Activated T-helper 2 cell treated with anti-CD3 and anti-CD28 coated beads, Interferon-gamma antibody, Interleukin-2, Interleukin-4, amounts not matched to agents 10 μg/mL and 5 μg/mL and 100 μg/mL, durations not matched to agents 14 hours and 24 hours and 36 hours (primary cell): ENCODE measurements around the gene RBM34. TPM values are rescaled to one million over a fixed set of nuclear protein-coding genes. Genes with fewer than 3 reads are reported as not detected.

Experiments
- DNase-seq: peaks from one replicate; pipeline ENCODE4 v3.0.0; 2021; ENCODE audit warnings: low spot score
- H3K27ac Mint-ChIP-seq: one replicate; pipeline ENCODE4 v1.8.0; 2021; ENCODE audit warnings: mixed read lengths
- H3K27me3 Mint-ChIP-seq: one replicate; pipeline ENCODE4 v1.8.0; 2021; ENCODE audit warnings: low read depth, mixed read lengths
- H3K36me3 Mint-ChIP-seq: one replicate; pipeline ENCODE4 v1.8.0; 2021; ENCODE audit warnings: low read depth, mixed read lengths
- H3K4me1 Mint-ChIP-seq: one replicate; pipeline ENCODE4 v1.8.0; 2021; ENCODE audit warnings: low read depth, mixed read lengths
- H3K4me3 Mint-ChIP-seq: one replicate; pipeline ENCODE4 v1.8.0; 2021; ENCODE audit warnings: low read depth, mild to moderate bottlenecking, moderate library complexity, mixed read lengths
- H3K9me3 Mint-ChIP-seq: one replicate; pipeline ENCODE4 v1.8.0; 2021; ENCODE audit warnings: mixed read lengths
- intact Hi-C: fragments of 100-400 bp; cut with micrococcal nuclease; formaldehyde crosslinking; loops from one replicate; pipeline ENCODE4 v1.15.1; 2023
- total RNA-seq: library from RNA; stranded (reverse); gene quantifications from 2 replicates; pipeline ENCODE4 v1.2.3, GENCODE V29; 2022

The RBM34 gene
- total RNA-seq, 1 donor from 2014 or later: 125 TPM

- H3K27ac Mint-ChIP-seq: peak overlapping the region; percentile 97
Measured at GRCh38 chr1:235127732-235128455, 33.2 kb downstream of the RBM34 start.

GRCh38 chr1:235127203-235127602 is 33.8 kb downstream of the RBM34 start:
- intact Hi-C loops: loop anchor here (2.0 kb wide), 1 partner anchor 22 kb away; no protein-coding TSS in a partner anchor
- H3K36me3 Mint-ChIP-seq: peaks cover 60% of the 10 kb centered on the region
- H3K9me3 Mint-ChIP-seq: no peaks in the 10 kb centered on the region
- H3K4me3 Mint-ChIP-seq: peak overlapping the region; percentile 98
- peak overlapping the region; percentile 97 for H3K27ac Mint-ChIP-seq
- H3K4me1 Mint-ChIP-seq: peaks cover 45% of the 10 kb centered on the region
- no peaks in the 10 kb centered on the region for H3K27me3 Mint-ChIP-seq
- DNase-seq: no peak

More at GRCh38 chr1:235127732-235128455, 33.2 kb downstream of the RBM34 start:
- Mint-ChIP-seq H3K4me1 (peaks cover 43% of the 10 kb centered on the region), H3K9me3 (no peaks in the 10 kb centered on the region), H3K4me3 (peak overlapping the region; percentile 98), H3K27me3 (no peaks in the 10 kb centered on the region), H3K36me3 (peaks cover 61% of the 10 kb centered on the region)
- intact Hi-C loops: loop anchor here (1.0 to 2.0 kb wide), 2 partner anchors 23 to 200 kb away; partner anchors contain the start of genes ARID4B and GGPS1
- no peak for DNase-seq

GRCh38 chr1:235124665-235125064 is 36.4 kb downstream of the RBM34 start:
- H3K27ac Mint-ChIP-seq: peak overlapping the region; percentile 76

GRCh38 chr1:235124111-235124510 is 36.9 kb downstream of the RBM34 start:
- intact Hi-C loops: no loop called here
- peaks cover 45% of the 10 kb centered on the region for H3K4me1 Mint-ChIP-seq
- peaks cover 75% of the 10 kb centered on the region for H3K36me3 Mint-ChIP-seq

More at GRCh38 chr1:235124665-235125064, 36.4 kb downstream of the RBM34 start:
- H3K27me3 Mint-ChIP-seq: no peaks in the 10 kb centered on the region
- H3K36me3 Mint-ChIP-seq: peaks cover 69% of the 10 kb centered on the region
- no peak for DNase-seq
- no peaks in the 10 kb centered on the region for H3K9me3 Mint-ChIP-seq
- intact Hi-C loops: no loop called here
- peak overlapping the region; percentile 45 for H3K4me3 Mint-ChIP-seq
- H3K4me1 Mint-ChIP-seq: peaks cover 47% of the 10 kb centered on the region

GRCh38 chr1:235122348-235122747 is 38.7 kb downstream of the RBM34 start:
- intact Hi-C loops: no loop called here
- no peaks in the 10 kb centered on the region for H3K27me3 Mint-ChIP-seq
- H3K9me3 Mint-ChIP-seq: no peaks in the 10 kb centered on the region
- H3K4me1 Mint-ChIP-seq: peaks cover 42% of the 10 kb centered on the region
- peaks cover 79% of the 10 kb centered on the region for H3K36me3 Mint-ChIP-seq
- H3K4me3 Mint-ChIP-seq: no peak overlapping the region
- peak overlapping the region; percentile 62 for H3K27ac Mint-ChIP-seq
- DNase-seq: no peak

More at GRCh38 chr1:235124111-235124510, 36.9 kb downstream of the RBM34 start:
- peak overlapping the region; percentile 45 for H3K4me3 Mint-ChIP-seq
- no peaks in the 10 kb centered on the region for H3K9me3 Mint-ChIP-seq
- no peak for DNase-seq
- peak overlapping the region; percentile 76 for H3K27ac Mint-ChIP-seq
- H3K27me3 Mint-ChIP-seq: no peaks in the 10 kb centered on the region

GRCh38 chr1:235113183-235113917 is 47.7 kb downstream of the RBM34 start:
- H3K27me3 Mint-ChIP-seq: no peaks in the 10 kb centered on the region
- H3K27ac Mint-ChIP-seq: peak overlapping the region; percentile 19
- intact Hi-C loops: no loop called here

GRCh38 chr1:235112297-235113182 is 48.5 kb downstream of the RBM34 start:
- Mint-ChIP-seq H3K4me1 (peaks cover 7% of the 10 kb centered on the region), H3K27ac (no peak overlapping the region), H3K4me3 (no peak overlapping the region), H3K36me3 (peaks cover 83% of the 10 kb centered on the region), H3K9me3 (no peaks in the 10 kb centered on the region), H3K27me3 (no peaks in the 10 kb centered on the region)
- DNase-seq: no peak
- intact Hi-C loops: no loop called here

More at GRCh38 chr1:235113183-235113917, 47.7 kb downstream of the RBM34 start:
- Mint-ChIP-seq H3K36me3 (peaks cover 83% of the 10 kb centered on the region), H3K9me3 (no peaks in the 10 kb centered on the region), H3K4me3 (no peak overlapping the region), H3K4me1 (peaks cover 7% of the 10 kb centered on the region)
- no peak for DNase-seq

- H3K27me3 Mint-ChIP-seq: no peaks in the 10 kb centered on the region
- H3K36me3 Mint-ChIP-seq: peaks cover 87% of the 10 kb centered on the region
- peaks cover 12% of the 10 kb centered on the region for H3K4me1 Mint-ChIP-seq
- H3K27ac Mint-ChIP-seq: no peak overlapping the region
- H3K9me3 Mint-ChIP-seq: no peaks in the 10 kb centered on the region
- DNase-seq: no peak
- no peak overlapping the region for H3K4me3 Mint-ChIP-seq
- intact Hi-C loops: no loop called here
Measured at GRCh38 chr1:235111107-235111506, 49.9 kb downstream of the RBM34 start.

- no peak for DNase-seq
Measured at GRCh38 chr1:235108876-235109275, 52.2 kb downstream of the RBM34 start.

GRCh38 chr1:235108185-235108593 is 52.9 kb downstream of the RBM34 start:
- intact Hi-C loops: loop anchor here (10.0 kb wide), 2 partner anchors 137 to 397 kb away; partner anchors contain the start of gene B3GALNT2
- Mint-ChIP-seq H3K36me3 (peaks cover 66% of the 10 kb centered on the region), H3K9me3 (no peaks in the 10 kb centered on the region), H3K4me1 (peaks cover 26% of the 10 kb centered on the region), H3K27ac (no peak overlapping the region), H3K27me3 (no peaks in the 10 kb centered on the region), H3K4me3 (no peak overlapping the region)
- DNase-seq: no peak

More at GRCh38 chr1:235108876-235109275, 52.2 kb downstream of the RBM34 start:
- no peak overlapping the region for H3K27ac Mint-ChIP-seq
- intact Hi-C loops: loop anchor here (10.0 kb wide), 2 partner anchors 136 to 396 kb away; partner anchors contain the start of gene B3GALNT2
- no peak overlapping the region for H3K4me3 Mint-ChIP-seq
- H3K36me3 Mint-ChIP-seq: peaks cover 73% of the 10 kb centered on the region
- no peaks in the 10 kb centered on the region for H3K9me3 Mint-ChIP-seq
- H3K27me3 Mint-ChIP-seq: no peaks in the 10 kb centered on the region
- peaks cover 25% of the 10 kb centered on the region for H3K4me1 Mint-ChIP-seq

- DNase-seq: no peak
- intact Hi-C loops: loop anchor here (10.0 kb wide), 2 partner anchors 137 to 397 kb away; partner anchors contain the start of gene B3GALNT2
- peaks cover 60% of the 10 kb centered on the region for H3K36me3 Mint-ChIP-seq
- no peaks in the 10 kb centered on the region for H3K27me3 Mint-ChIP-seq
- H3K4me1 Mint-ChIP-seq: peaks cover 28% of the 10 kb centered on the region
- no peak overlapping the region for H3K4me3 Mint-ChIP-seq
- no peaks in the 10 kb centered on the region for H3K9me3 Mint-ChIP-seq
- peak overlapping the region; percentile 53 for H3K27ac Mint-ChIP-seq
Measured at GRCh38 chr1:235107368-235108184, 53.5 kb downstream of the RBM34 start.
